HCT116 (cell line): ENCODE measurements around the gene LMCD1. TPM values are rescaled to one million over a fixed set of nuclear protein-coding genes. Genes with fewer than 3 reads are reported as not detected.

Experiments
- ATAC-seq: fragments of 200-7000 bp; cut with Tn5 transposase; 2 replicates; pipeline ENCODE4 v1.9.1; 2020; ENCODE audit warnings: mild to moderate bottlenecking, moderate library complexity
- BruUV-seq: library from RNA; stranded (reverse); fragments of 400-500 nt; replicated peaks from 2 replicates; lab custom pipeline; 2021; lab: Mats Ljungman, UMichigan
- CTCF ChIA-PET: fragments of 300-600 bp; sonication (Branson Sonifier 250); formaldehyde crosslinking; loops from one replicate; lab custom pipeline; 2021; ENCODE audit warnings: antibody characterized with exemption; lab: Charles Lee
- POLR2A ChIA-PET: fragments of 300-600, 350-600 bp; sonication (Branson Sonifier 250); formaldehyde crosslinking; loops from one replicate; lab custom pipeline; 2021; ENCODE audit warnings: antibody characterized with exemption; lab: Charles Lee
- RAD21 ChIA-PET, 2 experiments: fragments of 300-600 bp; sonication (Branson Sonifier 250); formaldehyde crosslinking; loops; one replicate each; lab custom pipeline; 2023; ENCODE audit warnings: low total read pairs in 2 of 2; ENCODE audit not compliant: uncharacterized antibody in 2 of 2, unreplicated experiment in 2 of 2, low non-redundant PET in 1 of 2; lab: Charles Lee
- DNase-seq: peaks from one replicate; pipeline ENCODE4 v3.0.0-alpha.2; 2010; ENCODE audit warnings: low read depth, low spot score
- H2AFZ ChIP-seq: fragments of 200-600 bp; shearing (Covaris generic), sonication (generic); 2 replicates; pipeline ENCODE4 v1.6.1; 2017; ENCODE audit warnings: low read depth, mixed run types, mixed read lengths, antibody characterized with exemption, low read length; ENCODE audit not compliant: poor library complexity, severe bottlenecking
- H3K27ac ChIP-seq: 2 replicates; pipeline ENCODE4 v1.5.1; 2012; ENCODE audit warnings: low read depth, low read length
- H3K27me3 ChIP-seq: fragments of 200-600 bp; sonication (generic); 2 replicates; pipeline ENCODE4 v1.6.1; 2016; ENCODE audit warnings: mixed run types, low read length, mixed read lengths; ENCODE audit not compliant: insufficient read depth
- H3K36me3 ChIP-seq, 2 experiments: fragments of 200-500 bp in 1 of 2; fragments of 200-600 bp in 1 of 2; sonication (Bioruptor generic) in 1 of 2; sonication (generic) in 1 of 2; 2 replicates each; pipeline versions ENCODE4 v1.5.1 to v1.6.1; 2014 to 2016; ENCODE audit warnings: low read length in 2 of 2, inconsistent platforms in 1 of 2, mixed read lengths in 1 of 2, mixed run types in 1 of 2; ENCODE audit not compliant: insufficient read depth in 2 of 2, control insufficient read depth in 1 of 2
- H3K4me1 ChIP-seq, 2 experiments: fragments of 200-600 bp in 1 of 2; sonication (generic) in 1 of 2; 2 replicates each; pipeline versions ENCODE4 v1.5.1 to v1.6.1; 2012 to 2017; ENCODE audit warnings: low read length in 2 of 2, inconsistent platforms in 1 of 2, mild to moderate bottlenecking in 1 of 2, mixed read lengths in 1 of 2, mixed run types in 1 of 2, moderate library complexity in 1 of 2; ENCODE audit not compliant: insufficient read depth in 2 of 2, control insufficient read depth in 1 of 2
- H3K4me2 ChIP-seq: fragments of 200-600 bp; sonication (generic); 2 replicates; pipeline ENCODE4 v1.6.1; 2017; ENCODE audit warnings: mixed run types, low read length, mixed read lengths
- H3K4me3 ChIP-seq, 2 experiments: fragments of 200-600 bp in 1 of 2; sonication (generic) in 1 of 2; replicated peaks in 1 of 2; 2 replicates each; pipeline ENCODE4 v1.5.1; 2011 to 2016; ENCODE audit warnings: low read length in 2 of 2, control low read depth in 1 of 2, low read depth in 1 of 2, mild to moderate bottlenecking in 1 of 2, mixed read lengths in 1 of 2, mixed run types in 1 of 2
- H3K79me2 ChIP-seq: fragments of 200-600 bp; sonication (generic); 2 replicates; pipeline ENCODE4 v1.6.1; 2017; ENCODE audit warnings: mild to moderate bottlenecking, mixed run types, low read length, moderate library complexity, mixed read lengths; ENCODE audit not compliant: insufficient read depth
- H3K9ac ChIP-seq: fragments of 200-600 bp; sonication (generic); 2 replicates; pipeline ENCODE4 v1.6.1; 2016; ENCODE audit warnings: low read length, mixed read lengths
- H3K9me2 ChIP-seq: fragments of 200-600 bp; sonication (generic), shearing (Covaris generic); 2 replicates; pipeline ENCODE4 v1.6.1; 2017; ENCODE audit warnings: mixed run types, mild to moderate bottlenecking, moderate library complexity; ENCODE audit not compliant: insufficient read depth
- H3K9me3 ChIP-seq, 2 experiments: fragments of 200-500 bp in 1 of 2; fragments of 200-600 bp in 1 of 2; sonication (Bioruptor generic) in 1 of 2; sonication (generic) in 1 of 2; 2 replicates each; pipeline ENCODE4 v1.6.1; 2014 to 2017; ENCODE audit warnings: low read length in 2 of 2, mixed read lengths in 2 of 2, inconsistent platforms in 1 of 2, low read depth in 1 of 2, mild to moderate bottlenecking in 1 of 2, mixed run types in 1 of 2, moderate library complexity in 1 of 2; ENCODE audit not compliant: control insufficient read depth in 1 of 2, insufficient read depth in 1 of 2
- H4K20me1 ChIP-seq: fragments of 200-600 bp; sonication (generic), shearing (Covaris generic); 2 replicates; pipeline ENCODE4 v1.6.1; 2017; ENCODE audit warnings: mixed run types, mild to moderate bottlenecking, moderate library complexity; ENCODE audit not compliant: insufficient read depth
- ATF3 ChIP-seq: IDR thresholded peaks from 2 replicates; pipeline ENCODE4 v1.6.1; 2012
- CBX3 ChIP-seq: IDR thresholded peaks from 2 replicates; pipeline ENCODE4 v1.6.1; 2012; ENCODE audit warnings: low read depth
- CEBPB ChIP-seq: IDR thresholded peaks from 2 replicates; pipeline ENCODE4 v1.6.1; 2012; ENCODE audit warnings: low read depth
- EGR1 ChIP-seq: IDR thresholded peaks from 2 replicates; pipeline ENCODE4 v1.6.1; 2012; ENCODE audit warnings: low read depth
- ELF1 ChIP-seq: IDR thresholded peaks from 2 replicates; pipeline ENCODE4 v1.6.1; 2012; ENCODE audit warnings: low read depth, borderline replicate concordance
- EZH2 ChIP-seq: fragments of 200-600 bp; sonication (generic); IDR thresholded peaks from 2 replicates; pipeline ENCODE4 v1.6.1; 2017; ENCODE audit warnings: antibody characterized with exemption, mixed run types
- FOSL1 ChIP-seq: IDR thresholded peaks from 2 replicates; pipeline ENCODE4 v1.6.1; 2012; ENCODE audit warnings: low read depth
- POLR2A ChIP-seq: IDR thresholded peaks from 2 replicates; pipeline ENCODE4 v1.7.0; 2011; ENCODE audit warnings: borderline replicate concordance; ENCODE audit not compliant: insufficient read depth, insufficient read length; ENCODE audit errors: extremely low read depth
- POLR2AphosphoS5 ChIP-seq: IDR thresholded peaks from 2 replicates; pipeline ENCODE4 v1.6.1; 2011; ENCODE audit warnings: mild to moderate bottlenecking, low read depth, low read length, moderate library complexity
- RAD21 ChIP-seq: IDR thresholded peaks from 2 replicates; pipeline ENCODE4 v1.6.1; 2012; ENCODE audit warnings: low read depth, mild to moderate bottlenecking
- SIN3A ChIP-seq: IDR thresholded peaks from 2 replicates; pipeline ENCODE4 v1.6.1; 2012; ENCODE audit warnings: low read depth
- YY1 ChIP-seq: IDR thresholded peaks from 2 replicates; pipeline ENCODE4 v1.6.1; 2011; ENCODE audit warnings: low read length, low read depth, moderate library complexity, mild to moderate bottlenecking; ENCODE audit not compliant: insufficient replicate concordance; ENCODE audit errors: extremely low read depth
- ZNF274 ChIP-seq: fragments of 200-500 bp; sonication (Bioruptor generic); IDR thresholded peaks from 2 replicates; pipeline ENCODE4 v1.6.1; 2014; ENCODE audit warnings: mild to moderate bottlenecking, low read depth, low read length, inconsistent platforms
- intact Hi-C: fragments of 100-400 bp; cut with micrococcal nuclease; formaldehyde crosslinking; loops from 2 replicates; pipeline ENCODE4 v1.10.0; 2022
- total RNA-seq: library from RNA; stranded (reverse); gene quantifications from one replicate; pipeline ENCODE4 v1.2.1, GENCODE V29; 2021; ENCODE audit not compliant: unreplicated experiment
- TF ChIP-seq, protein P1 (sequence below): IDR thresholded peaks from 2 replicates; pipeline ENCODE4 v1.6.1; 2012; ENCODE audit warnings: low read depth
- TF ChIP-seq, protein P2 (sequence below): IDR thresholded peaks from 2 replicates; pipeline ENCODE4 v1.6.1; 2012

The LMCD1 gene
- total RNA-seq, 1 experiment from 2014 or later: 4.6 TPM

DNA sequence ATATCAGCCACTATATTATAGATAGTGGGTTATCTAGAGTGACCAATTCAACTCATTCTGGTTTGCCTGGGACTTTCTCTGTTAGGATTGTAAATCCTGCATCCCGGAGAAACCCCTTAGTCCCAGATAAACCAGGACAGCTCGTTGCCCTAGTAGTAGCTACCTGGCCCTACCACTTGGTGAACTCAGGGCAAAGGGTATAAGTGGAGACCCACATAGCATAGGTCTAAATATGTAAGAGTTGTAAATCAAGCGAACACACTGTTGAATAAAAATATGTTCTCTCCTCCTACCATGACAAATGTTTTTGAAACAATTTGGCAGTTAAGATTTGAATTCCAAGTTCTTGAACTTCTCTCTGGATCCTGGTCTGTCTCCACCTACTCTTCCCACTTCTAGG lies 15.7 kb upstream of the LMCD1 start:
- DNase-seq: no peak
- Histone ChIP-seq H3K9me2 (no peaks in the 10 kb centered on the region), H3K4me3 (no peak overlapping the region), H3K9ac (no peak overlapping the region), H3K9me3 (no peaks in the 10 kb centered on the region), H4K20me1 (no peaks in the 10 kb centered on the region), H3K36me3 (no peaks in the 10 kb centered on the region), H3K79me2 (no peaks in the 10 kb centered on the region), H3K4me1 (peaks cover 0 to 5% of the 10 kb centered on the region in 2 experiments; a peak in 1 of 4 replicates), H2AFZ (no peak overlapping the region), H3K27me3 (no peaks in the 10 kb centered on the region), H3K27ac (no peak overlapping the region), H3K4me2 (no peak overlapping the region)
- ChIA-PET RAD21 (no interaction called here), POLR2A (no interaction called here), CTCF (no interaction called here)
- BruUV-seq: no TSS peak
- TF ChIP-seq, protein P1, sequence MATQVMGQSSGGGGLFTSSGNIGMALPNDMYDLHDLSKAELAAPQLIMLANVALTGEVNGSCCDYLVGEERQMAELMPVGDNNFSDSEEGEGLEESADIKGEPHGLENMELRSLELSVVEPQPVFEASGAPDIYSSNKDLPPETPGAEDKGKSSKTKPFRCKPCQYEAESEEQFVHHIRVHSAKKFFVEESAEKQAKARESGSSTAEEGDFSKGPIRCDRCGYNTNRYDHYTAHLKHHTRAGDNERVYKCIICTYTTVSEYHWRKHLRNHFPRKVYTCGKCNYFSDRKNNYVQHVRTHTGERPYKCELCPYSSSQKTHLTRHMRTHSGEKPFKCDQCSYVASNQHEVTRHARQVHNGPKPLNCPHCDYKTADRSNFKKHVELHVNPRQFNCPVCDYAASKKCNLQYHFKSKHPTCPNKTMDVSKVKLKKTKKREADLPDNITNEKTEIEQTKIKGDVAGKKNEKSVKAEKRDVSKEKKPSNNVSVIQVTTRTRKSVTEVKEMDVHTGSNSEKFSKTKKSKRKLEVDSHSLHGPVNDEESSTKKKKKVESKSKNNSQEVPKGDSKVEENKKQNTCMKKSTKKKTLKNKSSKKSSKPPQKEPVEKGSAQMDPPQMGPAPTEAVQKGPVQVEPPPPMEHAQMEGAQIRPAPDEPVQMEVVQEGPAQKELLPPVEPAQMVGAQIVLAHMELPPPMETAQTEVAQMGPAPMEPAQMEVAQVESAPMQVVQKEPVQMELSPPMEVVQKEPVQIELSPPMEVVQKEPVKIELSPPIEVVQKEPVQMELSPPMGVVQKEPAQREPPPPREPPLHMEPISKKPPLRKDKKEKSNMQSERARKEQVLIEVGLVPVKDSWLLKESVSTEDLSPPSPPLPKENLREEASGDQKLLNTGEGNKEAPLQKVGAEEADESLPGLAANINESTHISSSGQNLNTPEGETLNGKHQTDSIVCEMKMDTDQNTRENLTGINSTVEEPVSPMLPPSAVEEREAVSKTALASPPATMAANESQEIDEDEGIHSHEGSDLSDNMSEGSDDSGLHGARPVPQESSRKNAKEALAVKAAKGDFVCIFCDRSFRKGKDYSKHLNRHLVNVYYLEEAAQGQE: no peak
- TF ChIP-seq CBX3: no peak
- intact Hi-C loops: no loop called here
- no peak for ATAC-seq

GRCh38 chr3:8486434-8486833 lies 15.2 kb upstream of the LMCD1 start:
- DNase-seq: no peak
- H4K20me1 ChIP-seq: no peaks in the 10 kb centered on the region
- H3K4me2 ChIP-seq: no peak overlapping the region
- ChIA-PET RAD21 (no interaction called here), CTCF (no interaction called here), POLR2A (no interaction called here)
- H3K4me3 ChIP-seq: no peak overlapping the region
- BruUV-seq: no TSS peak
- intact Hi-C loops: no loop called here
- H3K9me3 ChIP-seq: no peaks in the 10 kb centered on the region
- no peaks in the 10 kb centered on the region for H3K27me3 ChIP-seq
- no peaks in the 10 kb centered on the region for H3K9me2 ChIP-seq
- H3K79me2 ChIP-seq: no peaks in the 10 kb centered on the region
- ATAC-seq: no peak
- H3K4me1 ChIP-seq: peaks cover 0 to 5% of the 10 kb centered on the region in 2 experiments; a peak in 1 of 4 replicates
- no peak overlapping the region for H3K9ac ChIP-seq
- H3K36me3 ChIP-seq: no peaks in the 10 kb centered on the region
- no peak overlapping the region for H2AFZ ChIP-seq
- no peak overlapping the region for H3K27ac ChIP-seq
- TF ChIP-seq CEBPB (no peak), ZNF274 (no peak), YY1 (no peak), ELF1 (no peak), EGR1 (no peak), EZH2 (no peak), POLR2AphosphoS5 (no peak), ATF3 (no peak), FOSL1 (no peak), SIN3A (no peak), RAD21 (no peak), POLR2A (no peak)
- TF ChIP-seq, protein P1: no peak
- TF ChIP-seq, protein P2, sequence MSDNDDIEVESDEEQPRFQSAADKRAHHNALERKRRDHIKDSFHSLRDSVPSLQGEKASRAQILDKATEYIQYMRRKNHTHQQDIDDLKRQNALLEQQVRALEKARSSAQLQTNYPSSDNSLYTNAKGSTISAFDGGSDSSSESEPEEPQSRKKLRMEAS: no peak
